ENCODE results near the gene PDE5A. TPM values are rescaled to one million over a fixed set of nuclear protein-coding genes. Genes with fewer than 3 reads are reported as not detected.

The PDE5A gene
- polyA plus RNA-seq, 1 donor from 2014 or later = 12.9 TPM

DNA sequence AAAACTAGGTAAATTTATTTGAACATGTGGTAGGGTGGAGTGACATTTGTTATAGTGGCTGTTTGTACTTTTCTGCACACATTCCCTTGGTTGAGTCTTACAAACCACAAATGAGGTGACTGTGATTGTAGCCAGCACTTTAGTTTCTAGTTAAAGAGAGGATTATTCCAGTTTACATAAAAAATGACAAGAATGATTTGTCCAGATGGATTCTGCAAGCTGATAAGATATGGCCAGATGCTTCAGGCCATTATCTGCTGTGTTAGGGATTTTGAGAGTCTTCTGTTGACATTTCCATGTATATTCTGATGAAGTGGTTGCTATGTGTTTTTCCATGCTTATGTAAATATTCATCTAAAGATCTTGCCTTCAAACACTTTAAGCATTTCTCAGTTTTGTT, 31.0 kb upstream of the PDE5A start:
- TF ChIP-seq SMC3 (conservative IDR thresholded peaks at IDR 0.05; ENCODE audit: poor library complexity) (no peak), TAF1 (IDR thresholded peaks at IDR 0.05; ENCODE audit: low read depth) (no peak), EP300 (conservative IDR thresholded peaks at IDR 0.05; ENCODE audit: poor library complexity, severe bottlenecking) (no peak), RAD21 (conservative IDR thresholded peaks at IDR 0.05) (no peak), POLR2AphosphoS5 (IDR thresholded peaks at IDR 0.05) (no peak)
- TF ChIP-seq, protein P1, sequence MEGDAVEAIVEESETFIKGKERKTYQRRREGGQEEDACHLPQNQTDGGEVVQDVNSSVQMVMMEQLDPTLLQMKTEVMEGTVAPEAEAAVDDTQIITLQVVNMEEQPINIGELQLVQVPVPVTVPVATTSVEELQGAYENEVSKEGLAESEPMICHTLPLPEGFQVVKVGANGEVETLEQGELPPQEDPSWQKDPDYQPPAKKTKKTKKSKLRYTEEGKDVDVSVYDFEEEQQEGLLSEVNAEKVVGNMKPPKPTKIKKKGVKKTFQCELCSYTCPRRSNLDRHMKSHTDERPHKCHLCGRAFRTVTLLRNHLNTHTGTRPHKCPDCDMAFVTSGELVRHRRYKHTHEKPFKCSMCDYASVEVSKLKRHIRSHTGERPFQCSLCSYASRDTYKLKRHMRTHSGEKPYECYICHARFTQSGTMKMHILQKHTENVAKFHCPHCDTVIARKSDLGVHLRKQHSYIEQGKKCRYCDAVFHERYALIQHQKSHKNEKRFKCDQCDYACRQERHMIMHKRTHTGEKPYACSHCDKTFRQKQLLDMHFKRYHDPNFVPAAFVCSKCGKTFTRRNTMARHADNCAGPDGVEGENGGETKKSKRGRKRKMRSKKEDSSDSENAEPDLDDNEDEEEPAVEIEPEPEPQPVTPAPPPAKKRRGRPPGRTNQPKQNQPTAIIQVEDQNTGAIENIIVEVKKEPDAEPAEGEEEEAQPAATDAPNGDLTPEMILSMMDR (IDR thresholded peaks at IDR 0.05; ENCODE audit: poor library complexity, severe bottlenecking) = no peak
- H3K27me3 ChIP-seq (ENCODE audit: insufficient read depth, low read depth, low read length) = no peaks in the 10 kb centered on the region

GRCh38 chr4:119657111-119657611, 28.6 kb upstream of the PDE5A start:
- Histone ChIP-seq H3K27me3 (ENCODE audit: insufficient read depth, low read depth, low read length) (no peaks in the 10 kb centered on the region), H2AFZ (ENCODE audit: low read depth, low read length) (no peak overlapping the region), H4K20me1 (ENCODE audit: insufficient read depth) (no peaks in the 10 kb centered on the region)

More for the DNA sequence above, 31.0 kb upstream of the PDE5A start:
- no peak overlapping the region for H3K4me2 ChIP-seq (ENCODE audit: low read length)
- no peaks in the 10 kb centered on the region for H3F3A ChIP-seq (ENCODE audit: insufficient read depth, low read length, poor library complexity, severe bottlenecking)
- H3K79me2 ChIP-seq (replicated peaks; ENCODE audit: insufficient read depth, low read length) = no peaks in the 10 kb centered on the region
- no peak overlapping the region for H2AFZ ChIP-seq (ENCODE audit: low read depth, low read length)
- H3K9me2 ChIP-seq (ENCODE audit: insufficient read depth, low read length) = no peaks in the 10 kb centered on the region
- H3K9ac ChIP-seq (ENCODE audit: low read length) = no peak overlapping the region
- no peaks in the 10 kb centered on the region for H4K20me1 ChIP-seq (ENCODE audit: insufficient read depth)
- H3K27ac ChIP-seq (ENCODE audit: low read length) = no peak overlapping the region
- H3K9me3 ChIP-seq (ENCODE audit: low read length) = no peaks in the 10 kb centered on the region
- no peaks in the 10 kb centered on the region for H3K36me3 ChIP-seq (ENCODE audit: insufficient read depth, low read length)
- H3K4me3 ChIP-seq (ENCODE audit: low read length) = no peak overlapping the region

More at GRCh38 chr4:119657111-119657611, 28.6 kb upstream of the PDE5A start:
- H3K4me3 ChIP-seq (ENCODE audit: low read length) = no peak overlapping the region
- no peaks in the 10 kb centered on the region for H3K79me2 ChIP-seq (replicated peaks; ENCODE audit: insufficient read depth, low read length)
- no peak overlapping the region for H3K9ac ChIP-seq (ENCODE audit: low read length)
- H3K9me2 ChIP-seq (ENCODE audit: insufficient read depth, low read length) = no peaks in the 10 kb centered on the region
- H3K4me2 ChIP-seq (ENCODE audit: low read length) = no peak overlapping the region
- no peaks in the 10 kb centered on the region for H3K9me3 ChIP-seq (ENCODE audit: low read length)
- no peak overlapping the region for H3K27ac ChIP-seq (ENCODE audit: low read length)
- TF ChIP-seq, protein P2, sequence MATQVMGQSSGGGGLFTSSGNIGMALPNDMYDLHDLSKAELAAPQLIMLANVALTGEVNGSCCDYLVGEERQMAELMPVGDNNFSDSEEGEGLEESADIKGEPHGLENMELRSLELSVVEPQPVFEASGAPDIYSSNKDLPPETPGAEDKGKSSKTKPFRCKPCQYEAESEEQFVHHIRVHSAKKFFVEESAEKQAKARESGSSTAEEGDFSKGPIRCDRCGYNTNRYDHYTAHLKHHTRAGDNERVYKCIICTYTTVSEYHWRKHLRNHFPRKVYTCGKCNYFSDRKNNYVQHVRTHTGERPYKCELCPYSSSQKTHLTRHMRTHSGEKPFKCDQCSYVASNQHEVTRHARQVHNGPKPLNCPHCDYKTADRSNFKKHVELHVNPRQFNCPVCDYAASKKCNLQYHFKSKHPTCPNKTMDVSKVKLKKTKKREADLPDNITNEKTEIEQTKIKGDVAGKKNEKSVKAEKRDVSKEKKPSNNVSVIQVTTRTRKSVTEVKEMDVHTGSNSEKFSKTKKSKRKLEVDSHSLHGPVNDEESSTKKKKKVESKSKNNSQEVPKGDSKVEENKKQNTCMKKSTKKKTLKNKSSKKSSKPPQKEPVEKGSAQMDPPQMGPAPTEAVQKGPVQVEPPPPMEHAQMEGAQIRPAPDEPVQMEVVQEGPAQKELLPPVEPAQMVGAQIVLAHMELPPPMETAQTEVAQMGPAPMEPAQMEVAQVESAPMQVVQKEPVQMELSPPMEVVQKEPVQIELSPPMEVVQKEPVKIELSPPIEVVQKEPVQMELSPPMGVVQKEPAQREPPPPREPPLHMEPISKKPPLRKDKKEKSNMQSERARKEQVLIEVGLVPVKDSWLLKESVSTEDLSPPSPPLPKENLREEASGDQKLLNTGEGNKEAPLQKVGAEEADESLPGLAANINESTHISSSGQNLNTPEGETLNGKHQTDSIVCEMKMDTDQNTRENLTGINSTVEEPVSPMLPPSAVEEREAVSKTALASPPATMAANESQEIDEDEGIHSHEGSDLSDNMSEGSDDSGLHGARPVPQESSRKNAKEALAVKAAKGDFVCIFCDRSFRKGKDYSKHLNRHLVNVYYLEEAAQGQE (IDR thresholded peaks at IDR 0.05; ENCODE audit: borderline replicate concordance) = no peak
- TF ChIP-seq SMC3 (conservative IDR thresholded peaks at IDR 0.05; ENCODE audit: poor library complexity) (no peak), MXI1 (conservative IDR thresholded peaks at IDR 0.05; ENCODE audit: poor library complexity, severe bottlenecking) (no peak), TAF1 (IDR thresholded peaks at IDR 0.05; ENCODE audit: low read depth) (no peak), EP300 (conservative IDR thresholded peaks at IDR 0.05; ENCODE audit: poor library complexity, severe bottlenecking) (no peak), EZH2 (IDR thresholded peaks at IDR 0.05; ENCODE audit: borderline replicate concordance, insufficient read depth, low read length, poor library complexity, severe bottlenecking) (no peak), RAD21 (conservative IDR thresholded peaks at IDR 0.05) (no peak), POLR2AphosphoS5 (IDR thresholded peaks at IDR 0.05) (no peak)
- TF ChIP-seq, protein P1 (IDR thresholded peaks at IDR 0.05; ENCODE audit: poor library complexity, severe bottlenecking) = no peak
- H3F3A ChIP-seq (ENCODE audit: insufficient read depth, low read length, poor library complexity, severe bottlenecking) = no peaks in the 10 kb centered on the region
- H3K36me3 ChIP-seq (ENCODE audit: insufficient read depth, low read length) = no peaks in the 10 kb centered on the region
